SH-SY5Y (cell line): ENCODE data around the gene CAPS2.

Experiments used
- GATA2 ChIP-seq: IDR thresholded peaks from 2 replicates; pipeline ENCODE4 v1.6.1; 2011; ENCODE audit warnings: mild to moderate bottlenecking, low read depth, low read length
- GATA3 ChIP-seq: IDR thresholded peaks from 2 replicates; pipeline ENCODE4 v1.6.1; 2011; ENCODE audit warnings: low read depth, mild to moderate bottlenecking, low read length, moderate library complexity

CAPS2 gene

DNA sequence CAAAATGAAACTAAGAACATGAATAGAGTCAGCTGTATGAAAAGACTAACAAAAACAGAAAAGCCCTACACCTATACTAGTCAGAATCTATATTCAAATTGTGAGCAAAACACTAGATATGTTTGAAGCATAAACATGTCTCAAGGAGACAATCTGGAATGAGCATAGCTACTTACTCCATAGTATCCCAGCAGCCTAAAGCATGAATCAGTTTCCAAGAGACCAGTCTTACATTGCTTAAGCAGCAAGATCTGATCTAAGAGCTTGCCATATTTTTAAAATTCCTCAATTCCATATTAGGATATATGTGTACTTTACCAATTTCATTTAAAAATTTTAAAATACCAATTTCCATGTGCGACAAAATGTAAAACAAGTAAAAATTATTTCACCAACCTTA lies 7.7 kb downstream of the CAPS2 start:
- TF ChIP-seq GATA3 (no peak), GATA2 (no peak)

DNA sequence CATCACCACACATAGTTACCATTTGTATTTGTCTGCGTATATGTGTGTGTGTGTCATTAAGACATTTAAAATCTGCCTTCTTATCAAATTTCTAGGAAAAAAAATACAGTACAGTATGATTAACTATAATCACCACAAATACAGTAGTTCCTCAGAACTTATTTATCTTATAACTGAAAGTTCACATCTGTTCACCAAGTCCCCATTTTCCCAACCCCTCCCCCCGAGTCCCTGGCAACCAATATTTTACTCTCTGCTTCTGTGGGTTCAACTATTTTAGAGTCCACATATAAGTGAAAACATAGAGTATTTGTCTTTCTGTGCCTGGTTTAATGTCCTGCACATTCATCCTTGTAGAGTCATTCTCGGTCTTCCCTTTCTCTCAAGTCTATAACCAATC lies 12.3 kb downstream of the CAPS2 start:
- no peak for TF ChIP-seq GATA3
- no peak for TF ChIP-seq GATA2

DNA sequence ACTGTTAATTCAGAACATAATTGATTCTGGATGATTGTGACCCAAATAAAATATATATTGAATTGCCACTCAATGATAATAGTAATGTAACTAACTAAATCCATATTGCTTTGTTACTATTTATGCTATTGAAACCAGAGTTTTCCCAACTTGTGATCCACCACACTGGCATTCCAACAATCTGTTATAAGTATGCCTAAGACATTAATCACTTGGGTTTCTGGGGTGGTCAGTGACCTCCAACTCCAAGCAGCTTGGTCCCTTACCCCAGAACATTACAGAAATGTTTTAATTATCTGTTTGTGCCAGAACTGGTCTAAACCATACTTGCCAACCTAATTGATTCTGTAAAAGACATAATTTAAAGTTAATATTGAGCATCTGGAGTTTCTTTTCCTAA lies 14.6 kb downstream of the CAPS2 start:
- no peak for TF ChIP-seq GATA3
- TF ChIP-seq GATA2, result no peak

DNA sequence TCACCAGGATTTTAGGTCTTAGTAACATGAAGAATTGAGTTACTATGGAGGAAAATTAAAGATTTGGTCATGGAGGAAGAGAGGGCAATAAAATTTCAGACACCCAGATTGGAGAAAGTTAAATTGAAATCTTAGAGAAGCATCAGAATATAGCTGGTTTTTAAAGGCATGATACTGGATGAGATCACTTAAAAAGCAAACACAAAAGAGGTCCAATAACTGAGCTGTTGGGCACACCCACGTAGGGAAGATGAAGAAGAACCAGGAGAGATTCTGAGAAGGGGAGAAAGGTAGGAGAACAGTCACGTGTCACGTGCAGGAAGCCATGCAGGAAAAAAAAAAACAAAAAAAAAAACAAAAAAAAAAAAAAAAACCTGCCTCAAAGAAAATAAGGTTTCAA lies 18.8 kb downstream of the CAPS2 start:
- TF ChIP-seq GATA2 (no peak), GATA3 (no peak)

DNA sequence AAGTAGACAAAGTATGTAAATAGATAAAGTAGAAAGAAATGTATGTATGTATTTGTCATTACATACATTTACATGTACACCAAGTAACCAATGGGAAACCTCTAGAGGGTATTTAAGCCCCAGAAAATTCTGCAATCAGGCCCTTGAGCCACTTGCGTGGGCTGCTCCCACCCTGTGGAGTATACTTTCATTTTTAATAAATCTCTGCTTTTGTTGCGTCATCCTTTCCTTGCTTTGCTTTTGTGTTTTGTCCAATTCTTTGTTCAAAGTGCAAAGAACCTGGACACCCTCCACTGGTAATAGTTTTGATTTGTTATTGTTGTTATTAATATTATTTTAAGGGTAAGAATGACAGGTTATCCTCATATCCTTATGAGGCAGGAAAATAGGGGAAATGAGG lies 21.8 kb downstream of the CAPS2 start:
- TF ChIP-seq GATA3, result no peak
- TF ChIP-seq GATA2, result no peak

DNA sequence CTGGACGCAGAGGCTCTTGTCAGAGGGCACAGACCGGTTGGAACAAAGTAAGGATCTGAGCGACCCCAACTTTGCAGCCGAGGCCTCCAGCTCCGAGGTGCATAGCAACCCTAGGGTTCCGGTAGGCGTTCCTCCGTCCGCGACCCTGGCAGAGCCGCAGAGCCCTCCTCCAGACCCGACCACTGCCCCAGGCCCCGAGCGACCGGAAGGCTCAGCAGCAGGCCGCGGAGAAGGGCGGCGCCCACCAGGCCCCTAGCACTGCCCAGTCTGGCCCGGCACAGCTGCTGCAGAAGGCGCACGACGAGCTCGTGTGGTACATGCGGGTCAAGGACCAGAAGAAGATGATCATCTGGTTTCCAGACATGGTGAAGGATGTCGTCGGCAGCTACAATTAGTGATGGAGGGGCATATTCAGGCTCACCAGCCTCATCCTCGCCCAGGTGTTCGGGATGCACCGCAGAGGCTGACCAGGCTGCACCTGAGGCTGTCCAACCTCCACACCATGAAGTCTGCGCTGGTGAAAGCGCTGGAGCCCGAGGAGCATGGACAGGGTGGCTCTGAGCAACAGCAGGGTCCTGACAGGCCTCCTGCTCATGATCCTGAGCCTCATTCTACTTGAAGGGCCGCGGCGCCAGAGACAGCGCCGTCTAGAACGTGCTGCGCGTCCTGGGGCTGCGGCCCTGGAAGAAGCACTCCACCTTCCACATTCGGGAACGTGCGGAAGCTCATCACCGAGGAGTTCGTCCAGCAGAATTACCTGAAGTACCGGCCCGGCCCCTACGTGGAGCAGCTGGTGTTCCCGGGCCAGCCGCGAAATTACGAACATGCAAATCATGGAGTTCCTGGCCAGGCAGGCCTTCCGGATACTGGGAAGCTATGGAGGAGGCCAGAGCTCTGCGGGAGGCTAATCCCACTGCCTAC lies 24.5 kb downstream of the CAPS2 start:
- TF ChIP-seq GATA3 (no peak), GATA2 (no peak)

DNA sequence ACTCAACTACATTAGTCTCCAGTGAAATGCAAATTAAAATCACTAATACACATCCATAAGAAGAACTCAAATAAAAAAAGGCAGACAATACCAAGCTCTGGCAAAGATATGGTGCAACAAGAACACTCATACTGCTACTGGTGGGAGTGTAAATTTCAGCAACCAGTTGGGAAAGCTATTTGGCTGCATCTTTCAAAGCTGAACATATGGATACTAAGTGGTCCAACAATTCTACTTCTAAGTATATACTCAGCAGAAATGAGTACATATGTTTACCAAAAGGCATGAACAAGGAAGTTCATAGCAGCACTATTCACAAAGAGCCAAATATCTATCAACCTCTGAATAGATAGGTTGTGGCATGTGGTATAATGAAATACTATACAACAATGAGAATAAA lies 27.3 kb downstream of the CAPS2 start:
- TF ChIP-seq GATA3, result no peak

DNA sequence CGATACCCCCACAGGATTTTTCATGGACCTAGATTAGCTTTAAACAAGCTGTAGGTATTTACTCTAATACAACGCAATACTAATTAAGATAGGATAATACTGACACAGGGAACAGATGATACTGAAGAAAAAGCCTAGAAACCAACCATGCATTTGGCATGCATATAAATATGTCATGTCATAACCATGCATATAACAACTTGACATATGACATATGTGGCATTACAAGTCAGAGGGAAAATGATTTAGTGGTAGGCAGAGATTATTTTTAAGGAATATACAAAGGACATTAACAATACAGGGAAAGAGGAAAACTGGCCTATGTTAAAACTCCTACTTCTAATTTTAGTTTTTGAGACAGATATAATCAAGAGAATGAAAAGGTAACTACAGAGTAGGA lies 27.9 kb downstream of the CAPS2 start:
- TF ChIP-seq GATA2 (no peak), GATA3 (no peak)

DNA sequence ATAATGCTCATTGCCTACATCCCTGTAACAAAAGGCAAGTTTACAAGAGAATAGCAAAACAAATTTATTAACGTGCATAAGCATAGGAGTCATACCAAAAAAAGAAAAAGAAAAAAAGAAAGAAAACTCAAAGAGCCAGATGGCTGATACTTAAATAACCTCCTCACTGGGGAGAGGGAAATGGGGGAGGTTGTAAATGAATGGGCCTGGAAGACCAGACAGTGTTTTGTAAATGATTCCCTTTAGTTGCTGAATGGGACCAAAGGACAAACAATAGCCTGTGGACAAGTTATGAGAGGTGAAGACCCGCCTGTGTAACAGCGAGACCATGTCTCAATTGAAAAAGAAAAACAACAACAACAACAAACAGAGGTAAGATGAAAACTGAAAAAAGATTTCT lies 35.3 kb downstream of the CAPS2 start:
- TF ChIP-seq GATA3, result no peak
- no peak for TF ChIP-seq GATA2

DNA sequence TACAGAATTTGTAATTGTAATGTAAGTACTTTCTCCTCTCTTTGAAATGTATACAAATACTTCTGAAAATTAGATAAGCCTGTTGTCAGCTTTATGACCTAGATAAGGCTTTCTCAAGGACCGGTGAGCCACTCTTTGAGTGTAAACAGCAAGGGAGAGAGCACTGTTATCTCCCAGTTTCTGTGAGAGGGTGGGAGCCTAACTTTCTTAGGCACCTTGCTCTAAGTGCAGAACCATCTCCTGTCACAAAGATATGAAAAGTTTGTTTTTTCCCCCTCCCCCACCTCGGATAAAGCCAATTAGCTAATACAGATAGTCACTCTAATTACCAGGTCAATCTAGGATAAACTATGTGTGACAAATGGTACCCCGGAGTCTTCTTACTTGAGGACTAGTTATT lies 35.8 kb downstream of the CAPS2 start:
- TF ChIP-seq GATA3 (no peak), GATA2 (no peak)

DNA sequence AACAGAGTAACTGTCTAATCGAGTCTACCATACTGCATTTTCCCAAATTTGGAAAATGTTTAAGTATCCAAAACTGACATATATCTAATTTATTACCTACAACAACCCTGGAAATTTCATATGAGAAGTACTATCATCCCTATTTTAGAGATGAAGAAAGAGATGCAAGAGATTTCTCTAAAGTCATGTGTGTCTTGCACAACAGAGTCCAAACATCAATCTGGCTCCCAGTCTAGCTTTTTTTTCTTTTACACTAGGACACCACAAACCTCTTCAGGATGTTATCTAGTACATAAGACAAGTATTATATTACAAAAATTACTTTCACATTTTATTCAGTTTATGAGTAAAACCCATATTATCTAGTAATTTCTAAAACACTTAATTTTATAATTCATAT lies 39.1 kb downstream of the CAPS2 start:
- TF ChIP-seq GATA2, result no peak
- TF ChIP-seq GATA3, result no peak

DNA sequence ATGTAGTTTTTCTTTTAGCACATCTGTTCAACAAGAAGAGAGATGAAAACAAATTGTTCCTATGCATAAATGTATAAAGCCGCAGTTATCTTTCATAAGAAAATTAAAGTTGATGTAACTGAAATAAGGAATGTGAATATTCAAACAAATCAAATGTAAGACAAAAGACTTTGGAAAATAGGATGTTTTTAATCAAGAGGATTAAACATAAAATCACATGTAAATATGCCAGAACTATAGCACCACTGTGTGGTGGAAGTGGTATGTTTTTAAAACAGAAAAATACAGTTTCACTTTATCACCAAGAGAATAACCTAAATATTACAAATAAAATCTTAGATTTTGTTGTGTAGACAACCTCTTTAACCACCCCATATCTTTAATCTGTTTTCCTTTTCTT lies 40.4 kb downstream of the CAPS2 start:
- no peak for TF ChIP-seq GATA3
- no peak for TF ChIP-seq GATA2

DNA sequence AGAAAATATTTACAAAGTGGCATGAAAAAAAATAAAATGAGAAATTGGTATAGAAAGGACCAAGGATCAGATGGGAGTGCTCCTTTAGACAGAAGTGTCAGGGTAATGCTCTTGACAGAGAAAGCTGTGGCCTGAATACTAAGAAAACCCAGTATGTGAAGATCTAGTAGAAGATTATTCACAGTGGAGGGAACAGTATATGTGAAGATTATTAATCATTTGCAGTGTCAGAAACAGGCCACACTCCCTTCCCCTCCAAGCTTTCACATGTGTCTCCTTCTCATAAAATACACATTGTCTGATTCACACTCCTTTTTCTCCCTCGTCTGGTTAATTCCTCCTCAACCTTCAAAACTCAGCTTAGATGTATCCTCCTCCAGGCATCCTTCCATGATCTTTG lies 41.3 kb downstream of the CAPS2 start:
- TF ChIP-seq GATA3 (no peak), GATA2 (no peak)

DNA sequence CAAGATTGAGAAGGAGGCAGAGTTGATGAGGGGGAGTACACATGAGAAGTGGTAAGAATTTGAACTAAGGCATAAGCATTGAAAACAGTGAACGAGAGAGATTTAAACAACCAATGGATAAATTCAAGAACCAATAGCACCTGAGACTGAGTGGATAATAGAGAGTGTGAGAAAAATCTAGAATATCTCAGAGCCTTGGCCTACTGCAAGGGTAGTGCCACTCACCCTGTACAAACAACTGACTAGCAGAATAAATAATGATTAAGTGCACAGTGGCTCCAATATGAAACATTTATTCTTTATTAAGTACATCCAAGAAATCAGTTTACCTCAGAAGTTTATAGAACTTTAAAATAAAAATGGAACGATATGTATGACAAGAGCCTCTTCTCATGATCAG lies 54.4 kb downstream of the CAPS2 start:
- TF ChIP-seq GATA3 (no peak), GATA2 (no peak)

DNA sequence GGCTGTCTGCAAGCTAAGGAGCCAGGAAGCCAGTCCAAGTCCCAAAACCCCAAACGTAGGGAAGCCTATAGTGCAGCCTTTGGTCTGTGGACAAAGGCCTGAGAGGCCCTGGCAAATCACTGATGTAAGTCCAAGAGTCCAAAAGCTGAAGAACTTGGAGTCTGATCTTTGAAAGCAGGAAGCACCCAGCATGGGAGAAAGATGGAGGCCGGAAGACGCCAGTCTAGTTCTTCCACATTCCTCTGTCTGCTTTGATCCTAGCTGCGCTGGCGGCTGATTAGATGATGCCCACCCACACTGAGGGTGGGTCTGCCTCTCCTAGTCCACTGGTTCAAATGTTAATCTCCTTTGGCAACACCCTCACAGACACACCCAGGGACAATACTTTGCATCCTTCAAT lies 58.5 kb downstream of the CAPS2 start:
- TF ChIP-seq GATA3 (no peak), GATA2 (no peak)

DNA sequence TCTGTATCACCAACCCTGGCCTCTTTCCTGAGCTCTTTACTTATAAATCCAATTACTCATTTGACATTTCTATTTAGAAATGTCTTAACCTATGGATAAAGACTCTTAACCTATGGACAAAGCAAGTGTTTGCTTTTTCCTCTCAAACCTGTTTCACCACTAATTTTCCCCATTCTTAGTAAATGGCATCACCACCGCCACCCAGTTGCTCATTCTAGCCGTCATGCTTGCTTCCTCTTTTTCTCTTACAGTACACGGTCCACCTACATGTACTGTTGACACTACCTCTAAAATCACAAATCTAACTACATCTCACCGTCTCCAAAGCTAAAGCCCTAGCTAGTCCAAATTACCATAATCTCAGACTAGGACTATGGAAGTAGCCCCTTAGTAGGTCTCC lies 60.0 kb downstream of the CAPS2 start:
- TF ChIP-seq GATA3, result no peak
- TF ChIP-seq GATA2, result no peak
